ENCODE results near the gene RAB11A.

The RAB11A gene

DNA sequence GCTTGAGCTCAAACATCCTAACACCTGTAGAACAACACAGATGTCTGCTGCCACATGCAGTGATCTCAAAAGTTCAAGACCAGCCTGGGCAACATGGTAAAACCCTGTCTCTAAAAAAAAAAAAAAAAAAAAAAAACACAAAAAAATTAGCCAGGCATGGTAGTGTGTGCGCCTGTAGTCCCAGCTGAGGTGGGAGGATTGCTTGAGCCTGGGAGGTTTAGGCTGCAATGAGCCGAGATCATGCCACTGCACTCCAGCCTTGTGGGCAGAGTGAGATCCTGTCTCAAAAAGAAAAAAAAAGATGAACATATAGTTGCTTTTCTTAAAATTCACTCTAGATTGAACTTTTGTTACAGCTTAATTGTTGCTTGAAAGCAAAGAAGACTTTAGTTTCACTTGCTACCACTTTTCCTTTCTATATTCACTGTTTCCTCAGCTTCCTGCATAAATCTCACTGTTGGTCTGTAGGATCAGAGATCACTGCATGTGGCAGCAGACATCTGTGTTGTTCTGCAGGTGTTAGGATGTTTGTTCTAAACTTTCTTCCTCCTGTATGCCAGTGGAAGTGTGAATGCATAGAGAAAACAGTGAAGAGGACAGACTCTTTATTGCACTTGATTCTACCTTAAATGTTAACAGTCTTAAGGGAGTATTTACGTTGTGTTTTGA, 12.6 kb downstream of the RAB11A start:
- Histone ChIP-seq H3K27ac (ENCODE audit: low read depth, low read length) (no peak overlapping the region), H3K9ac (ENCODE audit: low read length in 5 of 5) (no peak overlapping the region), H3K36me3 (ENCODE audit: control insufficient read depth in 5 of 5, insufficient read depth in 5 of 5, low read length in 5 of 5) (peaks cover 43 to 86% (median 64%) of the 10 kb centered on the region in 5 donors), H3K9me3 (ENCODE audit: control insufficient read depth in 5 of 5, low read length in 5 of 5) (no peaks in the 10 kb centered on the region), H3K4me1 (ENCODE audit: control insufficient read depth in 5 of 5, insufficient read depth in 5 of 5, low read length in 5 of 5) (peaks cover 0 to 5% (median 0%) of the 10 kb centered on the region in 5 donors), H3K4me3 (ENCODE audit: low read depth in 1 of 5, low read length in 5 of 5) (no peak overlapping the region), H3K27me3 (ENCODE audit: control insufficient read depth in 5 of 5, insufficient read depth in 4 of 5, low read length in 5 of 5) (no peaks in the 10 kb centered on the region)

GRCh38 chr15:65883571-65883970, 14.3 kb downstream of the RAB11A start:
- Histone ChIP-seq H3K4me1 (ENCODE audit: control insufficient read depth in 5 of 5, insufficient read depth in 5 of 5, low read length in 5 of 5) (peaks cover 0 to 5% (median 0%) of the 10 kb centered on the region in 5 donors), H3K27me3 (ENCODE audit: control insufficient read depth in 5 of 5, insufficient read depth in 4 of 5, low read length in 5 of 5) (no peaks in the 10 kb centered on the region), H3K9ac (ENCODE audit: low read length in 5 of 5) (no peak overlapping the region), H3K36me3 (ENCODE audit: control insufficient read depth in 5 of 5, insufficient read depth in 5 of 5, low read length in 5 of 5) (peaks cover 47 to 88% (median 64%) of the 10 kb centered on the region in 5 donors), H3K9me3 (ENCODE audit: control insufficient read depth in 5 of 5, low read length in 5 of 5) (no peaks in the 10 kb centered on the region), H3K27ac (ENCODE audit: low read depth, low read length) (no peak overlapping the region), H3K4me3 (ENCODE audit: low read depth in 1 of 5, low read length in 5 of 5) (no peak overlapping the region)

DNA sequence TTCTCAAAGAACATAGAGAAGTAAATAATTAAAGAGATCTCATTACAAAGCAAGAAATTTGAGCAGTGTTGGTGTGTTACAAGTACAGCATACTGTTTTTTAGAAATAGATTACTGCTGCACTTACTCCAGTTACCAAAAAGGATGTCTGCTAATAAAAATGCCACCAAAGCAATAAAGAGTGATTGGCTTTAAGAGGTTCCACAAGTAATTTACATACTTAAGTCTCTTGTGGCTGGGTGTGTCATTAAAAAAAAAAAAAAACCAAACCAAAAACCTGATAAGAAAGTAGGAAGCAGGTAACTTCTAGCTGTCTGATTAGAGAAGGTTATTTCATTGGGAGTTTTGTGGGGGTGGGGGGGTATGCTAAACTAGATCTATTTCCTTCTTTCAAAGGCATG, 15.2 kb downstream of the RAB11A start:
- H3K9me3 ChIP-seq (ENCODE audit: control insufficient read depth in 5 of 5, low read length in 5 of 5), result no peaks in the 10 kb centered on the region
- peaks cover 46 to 87% (median 66%) of the 10 kb centered on the region in 5 donors for H3K36me3 ChIP-seq (ENCODE audit: control insufficient read depth in 5 of 5, insufficient read depth in 5 of 5, low read length in 5 of 5)
- peaks cover 0 to 5% (median 0%) of the 10 kb centered on the region in 5 donors for H3K4me1 ChIP-seq (ENCODE audit: control insufficient read depth in 5 of 5, insufficient read depth in 5 of 5, low read length in 5 of 5)
- no peak overlapping the region for H3K4me3 ChIP-seq (ENCODE audit: low read depth in 1 of 5, low read length in 5 of 5)
- no peaks in the 10 kb centered on the region for H3K27me3 ChIP-seq (ENCODE audit: control insufficient read depth in 5 of 5, insufficient read depth in 4 of 5, low read length in 5 of 5)
- H3K27ac ChIP-seq (ENCODE audit: low read depth, low read length), result no peak overlapping the region
- H3K9ac ChIP-seq (ENCODE audit: low read length in 5 of 5), result no peak overlapping the region

DNA sequence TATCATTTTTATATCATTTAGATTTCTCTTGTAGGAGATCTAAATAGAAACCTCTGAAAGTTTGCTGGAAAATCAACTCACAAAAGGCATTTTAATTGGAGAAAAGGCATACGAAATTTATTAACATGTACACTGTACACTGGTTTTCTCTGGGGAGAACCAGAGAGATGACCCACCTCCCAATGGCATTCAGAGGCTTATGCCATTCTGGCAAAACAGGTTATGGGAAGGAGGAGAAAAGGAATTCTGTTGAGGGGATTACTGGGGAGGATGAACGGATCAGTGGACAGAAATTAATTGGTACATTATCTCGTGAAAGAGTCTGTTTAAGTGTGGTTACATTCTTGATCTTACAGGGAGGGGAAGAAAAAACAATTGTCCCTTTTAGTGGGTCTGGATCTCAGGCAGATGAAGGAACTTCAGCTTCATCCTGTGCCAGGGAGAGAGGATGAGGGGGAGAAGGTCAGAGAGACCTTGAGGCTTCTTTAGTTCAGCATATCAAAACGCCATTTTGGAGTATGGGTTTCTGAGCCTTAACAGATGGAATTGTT, 16.5 kb downstream of the RAB11A start:
- Histone ChIP-seq H3K27me3 (ENCODE audit: control insufficient read depth in 5 of 5, insufficient read depth in 4 of 5, low read length in 5 of 5) (no peaks in the 10 kb centered on the region), H3K27ac (ENCODE audit: low read depth, low read length) (no peak overlapping the region), H3K4me1 (ENCODE audit: control insufficient read depth in 5 of 5, insufficient read depth in 5 of 5, low read length in 5 of 5) (peaks cover 0 to 5% (median 0%) of the 10 kb centered on the region in 5 donors), H3K36me3 (ENCODE audit: control insufficient read depth in 5 of 5, insufficient read depth in 5 of 5, low read length in 5 of 5) (peaks cover 38 to 87% (median 53%) of the 10 kb centered on the region in 5 donors), H3K9me3 (ENCODE audit: control insufficient read depth in 5 of 5, low read length in 5 of 5) (no peaks in the 10 kb centered on the region), H3K4me3 (ENCODE audit: low read depth in 1 of 5, low read length in 5 of 5) (no peak overlapping the region), H3K9ac (ENCODE audit: low read length in 5 of 5) (no peak overlapping the region)

DNA sequence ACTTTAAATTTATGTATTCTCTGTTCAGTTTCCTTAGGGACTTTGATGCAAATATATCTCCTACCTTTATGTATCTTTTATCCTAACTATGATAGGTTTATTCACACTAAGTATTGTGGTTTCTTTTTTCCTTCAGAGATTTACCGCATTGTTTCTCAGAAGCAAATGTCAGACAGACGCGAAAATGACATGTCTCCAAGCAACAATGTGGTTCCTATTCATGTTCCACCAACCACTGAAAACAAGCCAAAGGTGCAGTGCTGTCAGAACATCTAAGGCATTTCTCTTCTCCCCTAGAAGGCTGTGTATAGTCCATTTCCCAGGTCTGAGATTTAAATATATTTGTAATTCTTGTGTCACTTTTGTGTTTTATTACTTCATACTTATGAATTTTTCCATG, 18.3 kb downstream of the RAB11A start:
- H3K4me1 ChIP-seq (ENCODE audit: control insufficient read depth in 5 of 5, insufficient read depth in 5 of 5, low read length in 5 of 5), result no peaks in the 10 kb centered on the region
- no peak overlapping the region for H3K27ac ChIP-seq (ENCODE audit: low read depth, low read length)
- H3K36me3 ChIP-seq (ENCODE audit: control insufficient read depth in 5 of 5, insufficient read depth in 5 of 5, low read length in 5 of 5), result peaks cover 33 to 79% (median 50%) of the 10 kb centered on the region in 5 donors

DNA sequence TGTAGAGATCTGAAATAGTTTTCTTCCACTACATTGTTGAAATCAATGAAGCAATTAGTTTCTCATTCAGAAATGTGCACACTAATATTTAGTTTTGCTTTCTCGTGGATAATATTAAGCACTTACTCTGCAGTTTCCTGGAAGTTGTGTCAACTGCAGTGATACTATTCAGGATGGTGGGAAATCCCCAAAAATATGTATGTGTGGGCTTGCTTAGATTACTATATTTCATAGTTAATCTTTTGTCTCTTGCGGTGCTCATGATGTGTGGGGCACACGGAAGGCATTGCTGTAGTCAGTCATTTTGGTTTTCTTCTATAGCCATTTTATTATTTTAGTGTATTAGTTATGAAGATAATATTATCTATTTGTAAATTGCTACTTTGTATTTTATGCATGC, 19.7 kb downstream of the RAB11A start:
- H3K4me1 ChIP-seq (ENCODE audit: control insufficient read depth in 5 of 5, insufficient read depth in 5 of 5, low read length in 5 of 5), result no peaks in the 10 kb centered on the region
- no peak overlapping the region for H3K27ac ChIP-seq (ENCODE audit: low read depth, low read length)
- H3K27me3 ChIP-seq (ENCODE audit: control insufficient read depth in 5 of 5, insufficient read depth in 4 of 5, low read length in 5 of 5), result no peaks in the 10 kb centered on the region
- H3K9me3 ChIP-seq (ENCODE audit: control insufficient read depth in 5 of 5, low read length in 5 of 5), result no peaks in the 10 kb centered on the region
- H3K9ac ChIP-seq (ENCODE audit: low read length in 5 of 5), result no peak overlapping the region
- H3K4me3 ChIP-seq (ENCODE audit: low read depth in 1 of 5, low read length in 5 of 5), result no peak overlapping the region
- peaks cover 33 to 79% (median 42%) of the 10 kb centered on the region in 5 donors for H3K36me3 ChIP-seq (ENCODE audit: control insufficient read depth in 5 of 5, insufficient read depth in 5 of 5, low read length in 5 of 5)

More for the DNA sequence above, 18.3 kb downstream of the RAB11A start:
- Histone ChIP-seq H3K27me3 (ENCODE audit: control insufficient read depth in 5 of 5, insufficient read depth in 4 of 5, low read length in 5 of 5) (no peaks in the 10 kb centered on the region), H3K9me3 (ENCODE audit: control insufficient read depth in 5 of 5, low read length in 5 of 5) (no peaks in the 10 kb centered on the region), H3K9ac (ENCODE audit: low read length in 5 of 5) (no peak overlapping the region), H3K4me3 (ENCODE audit: low read depth in 1 of 5, low read length in 5 of 5) (no peak overlapping the region)

GRCh38 chr15:65893060-65893459, 23.8 kb downstream of the RAB11A start:
- H3K36me3 ChIP-seq (ENCODE audit: control insufficient read depth in 5 of 5, insufficient read depth in 5 of 5, low read length in 5 of 5), result peaks cover 26 to 61% (median 37%) of the 10 kb centered on the region in 5 donors
- H3K9ac ChIP-seq (ENCODE audit: low read length in 5 of 5), result no peak overlapping the region
- no peaks in the 10 kb centered on the region for H3K9me3 ChIP-seq (ENCODE audit: control insufficient read depth in 5 of 5, low read length in 5 of 5)
- H3K27ac ChIP-seq (ENCODE audit: low read depth, low read length), result no peak overlapping the region
- no peaks in the 10 kb centered on the region for H3K27me3 ChIP-seq (ENCODE audit: control insufficient read depth in 5 of 5, insufficient read depth in 4 of 5, low read length in 5 of 5)
- no peak overlapping the region for H3K4me3 ChIP-seq (ENCODE audit: low read depth in 1 of 5, low read length in 5 of 5)
- H3K4me1 ChIP-seq (ENCODE audit: control insufficient read depth in 5 of 5, insufficient read depth in 5 of 5, low read length in 5 of 5), result peaks cover 0 to 11% (median 0%) of the 10 kb centered on the region in 5 donors

GRCh38 chr15:65896236-65896635, 26.9 kb downstream of the RAB11A start:
- no peak overlapping the region for H3K4me3 ChIP-seq (ENCODE audit: low read depth in 1 of 5, low read length in 5 of 5)
- peaks cover 0 to 11% (median 0%) of the 10 kb centered on the region in 5 donors for H3K4me1 ChIP-seq (ENCODE audit: control insufficient read depth in 5 of 5, insufficient read depth in 5 of 5, low read length in 5 of 5)
- peaks cover 41 to 57% (median 53%) of the 10 kb centered on the region in 5 donors for H3K36me3 ChIP-seq (ENCODE audit: control insufficient read depth in 5 of 5, insufficient read depth in 5 of 5, low read length in 5 of 5)
- no peaks in the 10 kb centered on the region for H3K27me3 ChIP-seq (ENCODE audit: control insufficient read depth in 5 of 5, insufficient read depth in 4 of 5, low read length in 5 of 5)
- no peak overlapping the region for H3K27ac ChIP-seq (ENCODE audit: low read depth, low read length)
- no peak overlapping the region for H3K9ac ChIP-seq (ENCODE audit: low read length in 5 of 5)
- no peaks in the 10 kb centered on the region for H3K9me3 ChIP-seq (ENCODE audit: control insufficient read depth in 5 of 5, low read length in 5 of 5)

GRCh38 chr15:65900488-65900887, 31.2 kb downstream of the RAB11A start:
- Histone ChIP-seq H3K36me3 (ENCODE audit: control insufficient read depth in 5 of 5, insufficient read depth in 5 of 5, low read length in 5 of 5) (peaks cover 39 to 69% (median 54%) of the 10 kb centered on the region in 5 donors), H3K9me3 (ENCODE audit: control insufficient read depth in 5 of 5, low read length in 5 of 5) (no peaks in the 10 kb centered on the region), H3K4me1 (ENCODE audit: control insufficient read depth in 5 of 5, insufficient read depth in 5 of 5, low read length in 5 of 5) (peaks cover 0 to 31% (median 6%) of the 10 kb centered on the region in 5 donors), H3K4me3 (ENCODE audit: low read depth in 1 of 5, low read length in 5 of 5) (no peak overlapping the region), H3K27me3 (ENCODE audit: control insufficient read depth in 5 of 5, insufficient read depth in 4 of 5, low read length in 5 of 5) (no peaks in the 10 kb centered on the region), H3K27ac (ENCODE audit: low read depth, low read length) (no peak overlapping the region), H3K9ac (ENCODE audit: low read length in 5 of 5) (no peak overlapping the region)

DNA sequence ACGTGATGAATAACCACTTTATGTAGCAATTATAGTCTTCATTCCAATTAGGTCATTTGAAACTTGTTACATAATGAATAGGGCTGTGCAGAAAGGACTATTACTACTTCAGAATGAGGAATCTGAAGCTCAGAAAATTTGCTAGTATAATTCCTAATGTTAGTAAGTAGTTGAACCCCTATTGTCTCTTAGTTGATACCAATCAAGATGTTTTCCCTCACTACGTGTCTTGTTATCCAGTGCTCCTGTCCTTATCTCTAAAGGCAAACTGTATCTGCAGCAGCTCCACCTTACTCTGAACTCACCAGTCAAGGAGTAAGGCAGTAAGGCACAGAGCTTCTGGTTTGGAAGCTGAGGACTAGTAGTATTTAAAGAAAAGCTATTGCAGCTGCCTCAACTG, 32.0 kb downstream of the RAB11A start:
- Histone ChIP-seq H3K27ac (ENCODE audit: low read depth, low read length) (no peak overlapping the region), H3K4me3 (ENCODE audit: low read depth in 1 of 5, low read length in 5 of 5) (no peak overlapping the region), H3K4me1 (ENCODE audit: control insufficient read depth in 5 of 5, insufficient read depth in 5 of 5, low read length in 5 of 5) (peaks cover 0 to 27% (median 6%) of the 10 kb centered on the region in 5 donors), H3K27me3 (ENCODE audit: control insufficient read depth in 5 of 5, insufficient read depth in 4 of 5, low read length in 5 of 5) (no peaks in the 10 kb centered on the region), H3K9me3 (ENCODE audit: control insufficient read depth in 5 of 5, low read length in 5 of 5) (no peaks in the 10 kb centered on the region), H3K36me3 (ENCODE audit: control insufficient read depth in 5 of 5, insufficient read depth in 5 of 5, low read length in 5 of 5) (peaks cover 44 to 73% (median 57%) of the 10 kb centered on the region in 5 donors), H3K9ac (ENCODE audit: low read length in 5 of 5) (no peak overlapping the region)

All from subcutaneous abdominal adipose tissue (tissue), 5 donors.